Raji (cell line): ENCODE measurements around the gene FRMPD4.

Experiments used
- POLR2A ChIP-seq: IDR thresholded peaks from 2 replicates; pipeline ENCODE4 v1.6.1; 2011; ENCODE audit warnings: low read depth, low read length, control low read depth; ENCODE audit not compliant: insufficient read depth

Gene FRMPD4

GRCh38 chrX:12138361-12139313, at the start of gene FRMPD4:
FRMPD4 (plus strand) TSS chrX:12138473; CDS start chrX:12138972, 499 bp downstream.
- TF ChIP-seq POLR2A: no peak

- TF ChIP-seq POLR2A: no peak
Measured at GRCh38 chrX:12089740-12090139, 48.5 kb upstream of the FRMPD4 start.

GRCh38 chrX:12113321-12113720, 25.0 kb upstream of the FRMPD4 start:
- TF ChIP-seq POLR2A: no peak

- TF ChIP-seq POLR2A: no peak
Measured at GRCh38 chrX:12115377-12115776, 22.9 kb upstream of the FRMPD4 start.

- no peak for TF ChIP-seq POLR2A
Measured at GRCh38 chrX:12118134-12118533, 20.1 kb upstream of the FRMPD4 start.

- TF ChIP-seq POLR2A: no peak
Measured at GRCh38 chrX:12128017-12128416, 10.3 kb upstream of the FRMPD4 start.

GRCh38 chrX:12137951-12138360, 317 bp upstream of the FRMPD4 start:
- no peak for TF ChIP-seq POLR2A

GRCh38 chrX:12139934-12140611, 1.8 kb downstream of the FRMPD4 start:
- TF ChIP-seq POLR2A: no peak

- no peak for TF ChIP-seq POLR2A
Measured at GRCh38 chrX:12141511-12141910, 3.2 kb downstream of the FRMPD4 start.

GRCh38 chrX:12142661-12143060, 4.4 kb downstream of the FRMPD4 start:
- TF ChIP-seq POLR2A: no peak

- TF ChIP-seq POLR2A: no peak
Measured at GRCh38 chrX:12145402-12145801, 7.1 kb downstream of the FRMPD4 start.

- no peak for TF ChIP-seq POLR2A
Measured at GRCh38 chrX:12149670-12150407, 11.6 kb downstream of the FRMPD4 start.

GRCh38 chrX:12153317-12153716, 15.0 kb downstream of the FRMPD4 start:
- no peak for TF ChIP-seq POLR2A

- TF ChIP-seq POLR2A: no peak
Measured at GRCh38 chrX:12153741-12154140, 15.5 kb downstream of the FRMPD4 start.

- no peak for TF ChIP-seq POLR2A
Measured at GRCh38 chrX:12159799-12160198, 21.5 kb downstream of the FRMPD4 start.

GRCh38 chrX:12162420-12162819, 24.1 kb downstream of the FRMPD4 start:
- TF ChIP-seq POLR2A: no peak

- TF ChIP-seq POLR2A: no peak
Measured at GRCh38 chrX:12170755-12171154, 32.5 kb downstream of the FRMPD4 start.
